ENCODE results near the gene OR9A2.

Gene OR9A2

GRCh38 chr7:143027032-143027431, at the start of gene OR9A2:
OR9A2 (minus strand) TSS chr7:143027132; CDS start chr7:143027132, 0 bp downstream.
- no peak for DNase-seq

GRCh38 chr7:143074141-143074540, 47.2 kb upstream of the OR9A2 start:
- DNase-seq = no peak

GRCh38 chr7:143073556-143073955, 46.6 kb upstream of the OR9A2 start:
- no peak for DNase-seq

GRCh38 chr7:143069912-143070500, 43.1 kb upstream of the OR9A2 start:
- no peak for DNase-seq

GRCh38 chr7:143068446-143068845, 41.5 kb upstream of the OR9A2 start:
- no peak for DNase-seq

GRCh38 chr7:143063741-143064140, 36.8 kb upstream of the OR9A2 start:
- no peak for DNase-seq

- DNase-seq = no peak
These were observed 28.8 kb upstream of the OR9A2 start for GRCh38 chr7:143055754-143056153.

GRCh38 chr7:143054621-143055020, 27.7 kb upstream of the OR9A2 start:
- no peak for DNase-seq

- DNase-seq = no peak
These were observed 25.1 kb upstream of the OR9A2 start, which contains the start of gene OR6V1 for GRCh38 chr7:143052041-143052440. OR6V1 (plus strand) TSS chr7:143052341; CDS start chr7:143052341, 0 bp downstream.

- no peak for DNase-seq
These were observed 24.0 kb upstream of the OR9A2 start for GRCh38 chr7:143050931-143051330.

- DNase-seq = peak; percentile 69
These were observed 22.4 kb upstream of the OR9A2 start for GRCh38 chr7:143049362-143049761.

- DNase-seq = peak; percentile 73
These were observed 21.9 kb upstream of the OR9A2 start for GRCh38 chr7:143048827-143049226.

- peak; percentile 89 for DNase-seq
These were observed 20.4 kb upstream of the OR9A2 start for GRCh38 chr7:143047326-143047725.

- DNase-seq = peak; percentile 66
These were observed 19.5 kb upstream of the OR9A2 start for GRCh38 chr7:143046426-143046851.

GRCh38 chr7:143043391-143043790, 16.5 kb upstream of the OR9A2 start:
- DNase-seq = peak; percentile 28

- DNase-seq = no peak
These were observed 15.9 kb upstream of the OR9A2 start for GRCh38 chr7:143042790-143043271.

GRCh38 chr7:143042159-143042789, 15.3 kb upstream of the OR9A2 start:
- DNase-seq = no peak

- DNase-seq = no peak
These were observed 14.4 kb upstream of the OR9A2 start for GRCh38 chr7:143041346-143041745.

- DNase-seq = no peak
These were observed 13.3 kb upstream of the OR9A2 start for GRCh38 chr7:143040209-143040715.

- DNase-seq = no peak
These were observed 11.7 kb upstream of the OR9A2 start for GRCh38 chr7:143038635-143039034.

- DNase-seq = no peak
These were observed 751 bp upstream of the OR9A2 start for GRCh38 chr7:143027683-143028082.

GRCh38 chr7:143025371-143025770, 1.6 kb downstream of the OR9A2 start:
- DNase-seq = no peak

- DNase-seq = no peak
These were observed 3.9 kb downstream of the OR9A2 start for GRCh38 chr7:143023047-143023446.

GRCh38 chr7:143018931-143019330, 8.0 kb downstream of the OR9A2 start:
- DNase-seq = no peak
